22Rv1 (cell line): Measurements from ENCODE around the gene MTG2.

ENCODE experiments used
- CTCF ChIP-seq: fragments of 450-650 bp; IDR thresholded peaks from 2 replicates; pipeline ENCODE4 v1.5.1; 2017; ENCODE audit warnings: mild to moderate bottlenecking
- ZFX ChIP-seq: fragments of 450-650 bp; IDR thresholded peaks from 2 replicates; pipeline ENCODE4 v1.6.1; 2017; ENCODE audit warnings: antibody characterized with exemption, borderline replicate concordance

GRCh38 chr20:62205618-62206387 lies 23.0 kb downstream of the MTG2 start:
- no peak for TF ChIP-seq CTCF
- no peak for TF ChIP-seq ZFX
